Measurements from ENCODE around the gene ADRB2. TPM values are rescaled to one million over a fixed set of nuclear protein-coding genes. Genes with fewer than 3 reads are reported as not detected.

ADRB2 gene
- polyA plus RNA-seq, 6 donors from 2014 or later = 1.9 to 5.1 (median 4.0) TPM

DNA sequence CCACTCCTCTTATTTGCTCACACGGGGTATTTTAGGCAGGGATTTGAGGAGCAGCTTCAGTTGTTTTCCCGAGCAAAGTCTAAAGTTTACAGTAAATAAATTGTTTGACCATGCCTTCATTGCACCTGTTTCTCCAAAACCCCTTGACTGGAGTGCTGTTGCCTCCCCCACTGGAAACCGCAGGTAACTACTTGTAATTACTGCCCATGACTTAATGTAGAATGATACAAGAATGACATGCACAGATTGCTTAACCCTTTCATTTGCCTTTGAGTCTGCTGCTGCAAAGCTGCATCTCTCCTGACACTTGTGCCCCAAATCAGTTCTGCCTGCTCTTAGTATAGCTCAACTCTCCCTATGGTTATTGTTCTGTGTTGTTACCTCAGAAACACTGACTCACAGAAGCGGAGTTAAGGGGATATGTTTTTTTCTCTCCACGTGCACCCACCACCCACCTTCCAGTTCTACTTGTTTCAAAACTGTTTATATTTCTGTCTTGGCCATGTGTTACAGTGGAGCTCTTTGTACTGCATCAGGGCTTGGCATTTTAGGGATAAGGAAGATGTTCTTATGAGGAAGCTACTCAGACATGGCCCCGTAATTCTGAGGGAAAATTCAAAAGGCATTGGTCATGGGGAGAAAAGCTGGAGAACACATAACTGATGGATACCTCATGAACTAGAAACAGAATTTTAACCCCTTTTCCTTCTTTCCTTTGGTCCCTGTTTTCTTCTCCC is 2.3 kb downstream of the ADRB2 start:
- H3K27me3 Mint-ChIP-seq = no peaks in the 10 kb centered on the region
- no peaks in the 10 kb centered on the region for H3K36me3 Mint-ChIP-seq
- DNase-seq = no peak
- no peaks in the 10 kb centered on the region for H3K9me3 Mint-ChIP-seq
- peak overlapping the region in 5 of 6 donors; percentile 10 to 90 (median 79) for H3K27ac Mint-ChIP-seq
- H3K4me1 Mint-ChIP-seq = peaks cover 61 to 80% (median 76%) of the 10 kb centered on the region in 3 donors
- ATAC-seq (ENCODE audit: low read depth in 2 of 2) = no peak
- H3K4me3 Mint-ChIP-seq = peak overlapping the region; percentile 89 to 97 (median 94)

DNA sequence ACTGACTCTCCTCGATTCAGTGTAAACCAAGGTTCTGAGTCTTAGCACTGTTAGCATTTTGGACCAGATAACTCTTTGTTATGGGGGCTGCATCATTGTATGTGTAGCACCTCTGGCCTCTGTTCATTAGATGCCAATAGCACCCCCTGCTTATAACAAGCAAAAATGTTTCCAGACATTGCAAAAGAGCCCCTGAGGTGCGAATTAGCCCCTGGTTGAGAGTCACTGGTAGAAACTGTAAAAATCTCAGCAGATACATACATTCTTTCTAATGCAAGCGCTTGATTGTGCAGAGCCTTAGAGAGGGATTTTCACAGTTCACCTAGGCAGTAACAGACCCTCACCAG is 2.8 kb downstream of the ADRB2 start:
- Mint-ChIP-seq H3K36me3 (no peaks in the 10 kb centered on the region), H3K27ac (peak overlapping the region in 5 of 6 donors; percentile 6 to 90 (median 79)), H3K9me3 (no peaks in the 10 kb centered on the region), H3K27me3 (no peaks in the 10 kb centered on the region), H3K4me3 (peak overlapping the region; percentile 89 to 97 (median 94)), H3K4me1 (peaks cover 66 to 85% (median 78%) of the 10 kb centered on the region in 3 donors)
- ATAC-seq (ENCODE audit: low read depth in 2 of 2) (no peak), DNase-seq (no peak)

GRCh38 chr5:148829734-148830133 is 3.3 kb downstream of the ADRB2 start:
- H3K4me1 Mint-ChIP-seq = peaks cover 71 to 90% (median 83%) of the 10 kb centered on the region in 3 donors
- H3K27me3 Mint-ChIP-seq = no peaks in the 10 kb centered on the region
- H3K27ac Mint-ChIP-seq = peak overlapping the region; percentile 11 to 86 (median 77)
- DNase-seq = no peak
- peak overlapping the region; percentile 89 to 97 (median 94) for H3K4me3 Mint-ChIP-seq
- no peak for ATAC-seq (ENCODE audit: low read depth in 2 of 2)
- H3K9me3 Mint-ChIP-seq = no peaks in the 10 kb centered on the region
- H3K36me3 Mint-ChIP-seq = no peaks in the 10 kb centered on the region

DNA sequence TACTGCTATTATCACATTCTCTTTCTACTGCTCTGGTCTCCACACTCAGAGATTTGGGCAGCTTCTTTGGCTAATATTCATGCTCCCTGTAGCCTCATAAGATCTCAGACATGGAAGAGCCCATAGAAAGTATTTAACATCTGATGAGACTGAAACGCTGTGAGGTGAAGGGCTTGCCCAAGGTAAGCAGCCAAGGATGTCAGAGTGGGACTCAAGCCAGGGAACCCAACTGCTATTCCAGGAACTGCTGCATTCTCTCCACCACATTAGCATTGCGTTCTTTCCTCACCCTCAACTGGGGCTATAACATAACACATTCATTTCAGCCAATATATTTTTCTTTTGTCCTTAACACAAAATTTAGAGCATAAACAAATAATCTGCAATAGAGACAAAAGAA is 3.8 kb downstream of the ADRB2 start:
- Mint-ChIP-seq H3K27ac (peak overlapping the region in 5 of 6 donors; percentile 41 to 86 (median 78)), H3K27me3 (no peaks in the 10 kb centered on the region), H3K4me1 (peaks cover 74 to 90% (median 88%) of the 10 kb centered on the region in 3 donors), H3K4me3 (peak overlapping the region; percentile 42 to 97 (median 94)), H3K36me3 (no peaks in the 10 kb centered on the region), H3K9me3 (no peaks in the 10 kb centered on the region)
- ATAC-seq (ENCODE audit: low read depth in 2 of 2) (no peak), DNase-seq (no peak)

DNA sequence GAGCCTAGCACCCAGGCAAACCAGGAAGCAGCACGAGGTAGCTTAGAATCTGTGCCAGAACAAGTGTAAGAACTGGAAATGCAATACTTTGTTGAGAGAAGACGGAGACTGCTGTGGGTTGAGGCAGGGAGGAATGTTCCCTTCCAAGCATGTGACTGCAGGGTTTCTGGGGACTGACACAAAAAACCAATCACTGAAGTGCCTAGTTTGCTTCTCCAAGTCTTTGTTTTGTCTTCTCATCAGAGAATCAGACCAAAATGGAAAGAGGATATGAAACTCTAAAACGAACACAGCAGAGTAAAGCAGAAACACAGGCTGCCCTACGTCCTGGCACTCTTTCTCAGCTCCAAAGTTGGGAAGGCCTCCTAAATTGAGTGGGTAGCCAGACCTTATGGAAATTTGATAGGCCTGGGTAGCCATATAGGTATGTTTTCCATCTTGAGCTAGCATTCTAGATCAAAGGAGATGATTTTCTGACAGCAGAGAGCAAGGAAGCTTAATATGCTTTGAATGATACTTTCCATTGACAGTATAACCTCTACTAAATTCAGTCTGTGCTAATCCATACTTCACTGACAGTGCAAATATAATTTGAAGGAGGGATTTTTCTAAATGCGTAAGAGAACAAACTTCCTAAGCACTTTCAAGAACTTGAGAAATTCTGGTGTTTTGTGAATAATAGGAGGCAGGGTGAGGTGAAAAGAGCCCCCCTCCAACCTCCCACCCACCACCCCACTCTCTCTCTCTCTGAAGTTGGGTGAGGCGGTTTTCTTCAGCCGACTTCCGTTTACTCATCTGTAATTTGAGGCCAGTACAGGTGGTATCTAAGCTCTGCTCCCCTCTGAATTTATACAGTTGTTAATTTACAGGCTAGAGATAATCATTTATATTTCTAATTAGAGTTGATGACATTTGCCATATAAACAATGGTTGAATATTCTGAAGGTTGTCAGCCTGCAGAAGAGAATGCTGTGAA is 5.5 kb downstream of the ADRB2 start:
- ATAC-seq (ENCODE audit: low read depth in 2 of 2) (peak; percentile 85 to 86), DNase-seq (peak; percentile 72)
- Mint-ChIP-seq H3K4me1 (peaks cover 80 to 95% (median 92%) of the 10 kb centered on the region in 3 donors), H3K36me3 (no peaks in the 10 kb centered on the region), H3K27me3 (no peaks in the 10 kb centered on the region), H3K9me3 (no peaks in the 10 kb centered on the region), H3K27ac (peak overlapping the region; percentile 79 to 96 (median 90)), H3K4me3 (peak overlapping the region; percentile 56 to 89 (median 84))

DNA sequence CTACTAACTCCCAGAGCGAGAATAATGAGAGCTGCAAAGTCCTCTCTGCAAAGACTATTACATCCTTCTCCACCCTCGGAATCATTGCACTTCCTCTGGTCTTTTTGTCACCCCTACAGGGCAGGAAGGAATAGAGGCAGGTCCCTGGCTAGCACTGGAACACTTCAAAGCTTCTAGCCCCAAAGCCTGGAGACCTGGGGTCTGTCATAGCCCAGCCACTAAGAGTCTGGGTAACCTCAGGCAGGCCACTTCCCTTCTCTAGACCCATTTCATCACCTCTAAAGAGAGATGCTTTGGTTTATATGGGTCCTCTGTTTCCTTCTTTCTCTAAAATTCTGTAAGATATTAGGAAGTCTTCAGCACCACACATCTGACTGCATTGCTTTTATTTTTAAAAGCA is 6.7 kb downstream of the ADRB2 start:
- ATAC-seq (ENCODE audit: low read depth in 2 of 2) = no peak
- Mint-ChIP-seq H3K27ac (peak overlapping the region in 5 of 6 donors; percentile 64 to 96 (median 88)), H3K27me3 (no peaks in the 10 kb centered on the region), H3K36me3 (no peaks in the 10 kb centered on the region), H3K4me1 (peaks cover 78 to 92% (median 92%) of the 10 kb centered on the region in 3 donors), H3K9me3 (peaks cover 0 to 3% (median 0%) of the 10 kb centered on the region in 7 donors), H3K4me3 (peak overlapping the region in 7 of 8 donors; percentile 60 to 89 (median 84))
- no peak for DNase-seq

DNA sequence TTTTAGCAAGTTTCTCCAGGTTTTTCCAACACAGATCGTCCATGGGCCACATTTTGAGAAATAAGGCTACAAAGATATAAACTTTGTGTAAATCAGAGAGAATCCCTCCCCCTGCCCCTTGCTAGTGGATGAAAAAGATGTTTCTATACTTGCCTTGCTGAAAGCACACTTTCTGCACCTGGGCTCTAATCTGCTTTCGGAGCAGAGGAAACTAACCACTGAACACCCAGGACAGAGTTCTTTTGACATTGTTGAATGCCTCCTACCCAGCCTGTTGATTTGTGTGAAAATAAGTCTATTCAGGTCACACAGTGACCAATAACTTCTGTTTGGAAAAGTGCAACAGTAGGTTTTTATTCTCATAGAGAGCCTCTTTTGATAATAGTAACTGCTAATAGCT is 7.5 kb downstream of the ADRB2 start:
- peak overlapping the region in 2 of 8 donors; percentile 4 to 11 for H3K4me3 Mint-ChIP-seq
- peak overlapping the region in 5 of 6 donors; percentile 12 to 87 (median 47) for H3K27ac Mint-ChIP-seq
- peaks cover 70 to 90% (median 90%) of the 10 kb centered on the region in 3 donors for H3K4me1 Mint-ChIP-seq
- H3K9me3 Mint-ChIP-seq = peaks cover 0 to 3% (median 0%) of the 10 kb centered on the region in 7 donors
- H3K36me3 Mint-ChIP-seq = no peaks in the 10 kb centered on the region
- no peaks in the 10 kb centered on the region for H3K27me3 Mint-ChIP-seq
- DNase-seq (no peak), ATAC-seq (ENCODE audit: low read depth in 2 of 2) (no peak)

DNA sequence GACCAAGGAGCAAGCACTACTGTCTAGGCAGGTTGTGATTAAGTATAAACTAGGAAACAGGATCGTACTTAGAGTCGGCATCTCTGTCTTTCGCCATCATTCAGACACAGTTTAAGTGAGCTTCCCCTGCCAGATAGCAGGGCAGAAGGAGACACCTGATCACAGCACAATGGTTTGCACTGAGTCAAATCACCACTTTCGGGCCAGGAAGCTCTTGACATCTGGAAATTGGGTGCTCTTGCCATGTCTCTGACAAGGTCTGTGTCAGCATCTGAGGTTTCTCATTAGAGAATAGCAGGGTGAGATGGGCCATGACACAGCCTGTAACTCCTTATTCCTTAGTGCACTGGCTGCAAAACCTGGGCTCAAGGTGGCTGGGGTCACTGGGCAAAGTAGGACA is 8.3 kb downstream of the ADRB2 start:
- Mint-ChIP-seq H3K4me1 (peaks cover 65 to 86% (median 82%) of the 10 kb centered on the region in 3 donors), H3K9me3 (peaks cover 0 to 3% (median 0%) of the 10 kb centered on the region in 7 donors), H3K27me3 (no peaks in the 10 kb centered on the region), H3K36me3 (peaks cover 0 to under 1% of the 10 kb centered on the region in 2 donors), H3K27ac (peak overlapping the region in 4 of 6 donors; percentile 47 to 83 (median 67)), H3K4me3 (peak overlapping the region in 3 of 8 donors; percentile 9 to 40 (median 25))
- no peak for ATAC-seq (ENCODE audit: low read depth in 2 of 2)
- no peak for DNase-seq

DNA sequence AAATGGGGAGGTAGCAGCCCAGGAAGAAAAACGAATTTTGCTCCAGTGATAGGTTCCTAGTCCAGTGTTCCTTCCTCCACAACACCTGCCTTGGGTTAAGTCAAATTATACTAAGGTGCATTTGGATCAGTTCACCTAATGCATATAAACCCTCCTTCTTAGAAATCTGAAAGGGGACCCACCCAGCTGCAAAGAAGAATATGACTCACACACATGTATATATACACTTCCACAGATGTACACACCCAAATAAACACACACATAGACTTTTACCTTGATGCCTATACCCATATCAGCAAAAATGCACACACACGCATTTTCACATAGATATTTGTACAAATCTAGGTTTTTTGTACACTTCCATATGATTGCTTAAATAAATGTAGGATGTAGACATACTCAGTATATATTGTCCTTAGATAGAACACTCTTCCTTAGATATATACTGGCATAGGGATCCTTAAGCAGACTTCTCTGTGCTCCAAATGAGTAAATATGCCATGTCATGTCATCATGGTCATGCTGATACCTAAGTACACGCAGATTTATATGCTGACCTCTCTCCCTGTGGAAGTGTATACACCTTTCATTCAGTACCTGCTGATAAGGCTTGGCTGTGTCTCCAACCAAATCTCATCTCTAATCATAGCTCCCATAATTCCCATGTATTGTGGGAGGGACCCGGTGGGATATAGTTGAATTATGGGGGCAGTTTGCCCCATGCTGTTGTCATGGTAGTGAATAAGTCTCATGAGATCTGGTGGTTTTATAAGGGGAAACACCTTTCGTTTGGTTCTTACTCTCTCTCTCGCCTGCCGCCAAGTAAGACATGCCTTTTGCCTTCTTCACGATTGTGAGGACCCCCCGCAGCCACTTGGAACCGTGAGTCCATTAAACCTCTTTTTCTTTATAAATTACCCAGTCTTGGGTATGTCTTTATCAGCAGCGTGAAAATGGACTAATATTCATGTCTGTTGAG is 10.2 kb downstream of the ADRB2 start:
- H3K27ac Mint-ChIP-seq = peak overlapping the region in 4 of 6 donors; percentile 21 to 61 (median 40)
- peaks cover 54 to 75% (median 71%) of the 10 kb centered on the region in 3 donors for H3K4me1 Mint-ChIP-seq

DNA sequence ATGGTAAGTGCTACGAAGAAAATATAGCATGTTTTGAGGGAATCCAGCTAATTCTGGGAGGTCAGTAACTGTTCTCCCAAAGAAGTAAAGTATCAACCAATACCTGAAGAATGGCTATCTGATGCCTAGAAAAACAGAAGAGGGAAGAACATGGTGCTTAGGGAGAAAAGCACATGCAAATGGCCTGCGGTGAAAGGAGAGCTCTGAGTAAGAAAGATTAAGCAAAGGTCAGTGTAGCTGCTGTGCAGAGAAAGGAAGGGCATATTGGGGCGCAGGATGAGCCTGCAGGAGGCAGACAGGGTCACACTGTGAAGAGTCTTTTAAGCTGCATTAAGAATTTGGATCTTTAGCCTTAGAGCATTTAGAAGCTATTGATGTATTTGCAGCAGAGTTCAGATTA is 11.0 kb downstream of the ADRB2 start:
- Mint-ChIP-seq H3K9me3 (peaks cover 0 to 3% (median 0%) of the 10 kb centered on the region in 7 donors), H3K27ac (peak overlapping the region in 2 of 6 donors; percentile 21 to 56), H3K4me1 (peaks cover 50 to 71% (median 64%) of the 10 kb centered on the region in 3 donors), H3K4me3 (peak overlapping the region in 5 of 8 donors; percentile 1 to 83 (median 16)), H3K27me3 (no peaks in the 10 kb centered on the region), H3K36me3 (peaks cover 4 to 7% of the 10 kb centered on the region in 2 donors)
- no peak for DNase-seq
- ATAC-seq (ENCODE audit: low read depth in 2 of 2) = no peak

More for the DNA sequence above, 10.2 kb downstream of the ADRB2 start:
- Mint-ChIP-seq H3K4me3 (peak overlapping the region in 6 of 8 donors; percentile 3 to 84 (median 28)), H3K36me3 (peaks cover 4 to 7% of the 10 kb centered on the region in 2 donors), H3K27me3 (no peaks in the 10 kb centered on the region), H3K9me3 (peaks cover 0 to 3% (median 0%) of the 10 kb centered on the region in 7 donors)
- DNase-seq (peak; percentile 17), ATAC-seq (ENCODE audit: low read depth in 2 of 2) (peak; percentile 40 to 45)

- peak overlapping the region in 2 of 6 donors; percentile 39 to 41 for H3K27ac Mint-ChIP-seq
- H3K9me3 Mint-ChIP-seq = peaks cover 0 to 3% (median 0%) of the 10 kb centered on the region in 7 donors
- no peaks in the 10 kb centered on the region for H3K27me3 Mint-ChIP-seq
- H3K36me3 Mint-ChIP-seq = peaks cover 4 to 7% of the 10 kb centered on the region in 2 donors
- H3K4me3 Mint-ChIP-seq = no peak overlapping the region
- DNase-seq = no peak
- ATAC-seq (ENCODE audit: low read depth in 2 of 2) = no peak
- H3K4me1 Mint-ChIP-seq = peaks cover 48 to 61% (median 56%) of the 10 kb centered on the region in 3 donors
Observed at GRCh38 chr5:148838357-148838756, 11.9 kb downstream of the ADRB2 start.

DNA sequence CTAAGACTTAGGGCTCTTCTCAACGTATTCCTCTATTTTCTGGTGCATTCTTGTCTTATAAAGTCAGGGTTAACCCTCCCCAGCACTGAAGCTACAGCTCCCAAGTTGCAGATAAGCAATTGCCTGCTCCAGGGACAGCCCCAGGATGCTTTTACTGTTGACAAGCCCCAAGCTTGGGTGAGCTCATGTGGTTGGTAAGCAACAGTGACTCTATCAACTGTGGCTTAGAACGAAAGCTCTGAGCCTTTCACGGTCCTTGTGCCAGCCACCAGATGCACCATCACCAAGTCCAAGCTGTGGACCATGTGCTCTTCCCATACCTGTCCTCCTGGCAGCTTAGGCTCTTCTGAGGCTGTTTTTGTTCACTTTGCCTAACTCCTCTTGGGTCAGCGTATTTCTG is 13.5 kb downstream of the ADRB2 start:
- peaks cover 4 to 11% of the 10 kb centered on the region in 2 donors for H3K36me3 Mint-ChIP-seq
- no peak for ATAC-seq (ENCODE audit: low read depth in 2 of 2)
- peak overlapping the region in 3 of 6 donors; percentile 47 to 86 (median 66) for H3K27ac Mint-ChIP-seq
- no peak for DNase-seq
- H3K4me1 Mint-ChIP-seq = peaks cover 40 to 53% (median 42%) of the 10 kb centered on the region in 3 donors
- H3K9me3 Mint-ChIP-seq = peaks cover 0 to 3% (median 0%) of the 10 kb centered on the region in 7 donors
- no peak overlapping the region for H3K4me3 Mint-ChIP-seq
- no peaks in the 10 kb centered on the region for H3K27me3 Mint-ChIP-seq

Measured in naive B cell (primary cell).